Gastrocnemius medialis (tissue), 4 donors: ENCODE data around the gene RAD51B.

Source experiments
- POLR2A ChIP-seq, 2 donors: fragments of 450-650 bp; IDR thresholded peaks; one replicate each; pipeline ENCODE4 v1.6.1; 2017; ENCODE audit warnings: antibody characterized with exemption in 2 of 2, mild to moderate bottlenecking in 2 of 2, moderate library complexity in 2 of 2
- TF ChIP-seq, protein P1 (sequence below), 5 experiments: fragments of 450-650 bp in 3 of 5; fragments of 200-600 bp in 2 of 5; sonication (generic) in 2 of 5; IDR thresholded peaks in 4 of 5; conservative IDR thresholded peaks in 1 of 5; 1 replicate in 4 of 5; 2 replicates in 1 of 5; pipeline ENCODE4 v1.5.1; 2016 to 2019; ENCODE audit warnings: antibody characterized with exemption in 5 of 5, mild to moderate bottlenecking in 3 of 5, moderate library complexity in 3 of 5

DNA sequence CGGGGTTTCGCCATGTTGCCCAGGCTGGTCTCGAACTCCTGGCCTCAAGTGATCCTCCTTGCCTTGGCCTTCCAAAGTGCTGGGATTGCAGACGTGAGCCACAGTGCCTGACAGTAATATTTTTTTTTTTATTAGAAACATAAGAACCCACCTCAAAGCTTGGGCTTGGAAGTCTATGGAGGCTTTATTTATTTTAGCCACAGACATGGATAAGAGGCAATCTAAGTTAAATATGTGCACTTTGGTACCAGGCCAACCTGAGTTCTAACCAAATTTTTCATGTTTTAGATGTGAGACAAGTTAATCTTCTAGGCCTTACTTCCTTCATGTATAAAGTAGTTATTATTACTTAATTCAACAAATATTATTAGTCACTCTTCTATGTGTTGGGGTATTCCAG is 96.9 kb downstream of the RAD51B start:
- no peak for TF ChIP-seq POLR2A (IDR thresholded peaks at IDR 0.05)
- TF ChIP-seq, protein P1, sequence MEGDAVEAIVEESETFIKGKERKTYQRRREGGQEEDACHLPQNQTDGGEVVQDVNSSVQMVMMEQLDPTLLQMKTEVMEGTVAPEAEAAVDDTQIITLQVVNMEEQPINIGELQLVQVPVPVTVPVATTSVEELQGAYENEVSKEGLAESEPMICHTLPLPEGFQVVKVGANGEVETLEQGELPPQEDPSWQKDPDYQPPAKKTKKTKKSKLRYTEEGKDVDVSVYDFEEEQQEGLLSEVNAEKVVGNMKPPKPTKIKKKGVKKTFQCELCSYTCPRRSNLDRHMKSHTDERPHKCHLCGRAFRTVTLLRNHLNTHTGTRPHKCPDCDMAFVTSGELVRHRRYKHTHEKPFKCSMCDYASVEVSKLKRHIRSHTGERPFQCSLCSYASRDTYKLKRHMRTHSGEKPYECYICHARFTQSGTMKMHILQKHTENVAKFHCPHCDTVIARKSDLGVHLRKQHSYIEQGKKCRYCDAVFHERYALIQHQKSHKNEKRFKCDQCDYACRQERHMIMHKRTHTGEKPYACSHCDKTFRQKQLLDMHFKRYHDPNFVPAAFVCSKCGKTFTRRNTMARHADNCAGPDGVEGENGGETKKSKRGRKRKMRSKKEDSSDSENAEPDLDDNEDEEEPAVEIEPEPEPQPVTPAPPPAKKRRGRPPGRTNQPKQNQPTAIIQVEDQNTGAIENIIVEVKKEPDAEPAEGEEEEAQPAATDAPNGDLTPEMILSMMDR (IDR thresholded peaks at IDR 0.05 in 4 of 5, conservative IDR thresholded peaks at IDR 0.05 in 1 of 5): no peak
